SK-N-SH treated with all-trans-retinoic acid at 6 μM for 48 hours (cell line): ENCODE measurements around the gene CDC42SE1.

Experiments
- ARNTL ChIP-seq: fragments of 450-650 bp; formaldehyde crosslinking; IDR thresholded peaks from 2 replicates; pipeline ENCODE4 v1.5.0; 2020; ENCODE audit warnings: low read depth, mild to moderate bottlenecking, moderate library complexity, borderline replicate concordance
- BACH2 ChIP-seq: fragments of 250-450 bp; sonication (Bioruptor Pico); IDR thresholded peaks from 2 replicates; pipeline ENCODE4 v1.9.0; 2021; ENCODE audit warnings: mild to moderate bottlenecking, borderline replicate concordance
- CSDC2 ChIP-seq: fragments of 250-450 bp; sonication (Bioruptor Pico); IDR thresholded peaks from 2 replicates; pipeline ENCODE4 v1.5.0; 2020; ENCODE audit warnings: mild to moderate bottlenecking, moderate library complexity
- ESRRG ChIP-seq: fragments of 250-450 bp; sonication (Bioruptor Pico); IDR thresholded peaks from 2 replicates; pipeline ENCODE4 v1.6.1; 2021; ENCODE audit warnings: mild to moderate bottlenecking
- ISL1 ChIP-seq: fragments of 250-450 bp; sonication (Bioruptor Pico); IDR thresholded peaks from 2 replicates; pipeline ENCODE4 v2.1.2; 2022; ENCODE audit warnings: mild to moderate bottlenecking, moderate library complexity
- PPARA ChIP-seq: fragments of 250-450 bp; sonication (Bioruptor Pico); IDR thresholded peaks from 2 replicates; pipeline ENCODE4 v1.5.0; 2020; ENCODE audit warnings: mild to moderate bottlenecking, borderline replicate concordance
- SNAI2 ChIP-seq: fragments of 250-450 bp; sonication (Bioruptor Pico); IDR thresholded peaks from 2 replicates; pipeline ENCODE4 v1.5.0; 2020; ENCODE audit warnings: mild to moderate bottlenecking, moderate library complexity
- TCF4 ChIP-seq: fragments of 250-450 bp; sonication (Bioruptor Pico); IDR thresholded peaks from 2 replicates; pipeline ENCODE4 v1.8.0; 2021; ENCODE audit warnings: mild to moderate bottlenecking, moderate library complexity, borderline replicate concordance
- TOX ChIP-seq: fragments of 250-450 bp; sonication (Bioruptor Pico); IDR thresholded peaks from 2 replicates; pipeline ENCODE4 v1.8.0; 2021; ENCODE audit warnings: mild to moderate bottlenecking, moderate library complexity, borderline replicate concordance
- ZFP3 ChIP-seq: fragments of 250-450 bp; sonication (Bioruptor Pico); IDR thresholded peaks from 2 replicates; pipeline ENCODE4 v1.5.0; 2020; ENCODE audit warnings: mild to moderate bottlenecking, moderate library complexity
- ZFP30 ChIP-seq: fragments of 450-650 bp; formaldehyde crosslinking; IDR thresholded peaks from 2 replicates; pipeline ENCODE4 v1.5.0; 2022; ENCODE audit warnings: mild to moderate bottlenecking, moderate library complexity
- ZNF70 ChIP-seq: fragments of 450-650 bp; formaldehyde crosslinking; IDR thresholded peaks from 2 replicates; pipeline ENCODE4 v1.5.0; 2020; ENCODE audit warnings: mild to moderate bottlenecking, moderate library complexity
- TF ChIP-seq, protein P1 (sequence below): fragments of 250-450 bp; sonication (Bioruptor Pico); IDR thresholded peaks from 2 replicates; pipeline ENCODE4 v1.8.0; 2020; ENCODE audit warnings: mild to moderate bottlenecking, moderate library complexity, borderline replicate concordance

DNA sequence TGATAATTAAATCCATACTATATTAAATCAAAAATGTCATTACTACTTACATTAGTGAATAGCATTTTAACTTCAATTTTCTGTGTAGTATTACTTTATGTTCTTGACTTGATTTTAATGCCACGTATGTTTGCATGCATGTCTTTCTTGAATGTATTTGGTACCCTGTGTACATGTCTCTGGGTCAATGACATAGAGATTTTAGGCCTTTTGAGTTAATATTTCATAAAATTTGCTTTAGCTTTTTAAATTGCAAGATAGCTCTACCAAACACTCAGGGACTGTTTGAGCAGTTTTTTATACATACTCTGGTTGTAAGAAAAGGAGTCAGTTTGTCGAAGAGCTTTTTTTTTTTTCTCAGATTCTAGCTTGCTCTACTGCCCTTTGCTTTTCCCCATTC is 2.3 kb upstream of the CDC42SE1 start:
- TF ChIP-seq CSDC2 (CRISPR knock-in tag) = no peak
- TF ChIP-seq ZFP3 (CRISPR knock-in tag) = no peak
- no peak for TF ChIP-seq ESRRG (CRISPR knock-in tag)
- no peak for TF ChIP-seq ZFP30
- TF ChIP-seq TOX = no peak
- TF ChIP-seq PPARA = no peak
- no peak for TF ChIP-seq TCF4 (CRISPR knock-in tag)
- no peak for TF ChIP-seq BACH2
- TF ChIP-seq ARNTL (CRISPR knock-in tag) = no peak
- no peak for TF ChIP-seq ISL1
- TF ChIP-seq, protein P1, sequence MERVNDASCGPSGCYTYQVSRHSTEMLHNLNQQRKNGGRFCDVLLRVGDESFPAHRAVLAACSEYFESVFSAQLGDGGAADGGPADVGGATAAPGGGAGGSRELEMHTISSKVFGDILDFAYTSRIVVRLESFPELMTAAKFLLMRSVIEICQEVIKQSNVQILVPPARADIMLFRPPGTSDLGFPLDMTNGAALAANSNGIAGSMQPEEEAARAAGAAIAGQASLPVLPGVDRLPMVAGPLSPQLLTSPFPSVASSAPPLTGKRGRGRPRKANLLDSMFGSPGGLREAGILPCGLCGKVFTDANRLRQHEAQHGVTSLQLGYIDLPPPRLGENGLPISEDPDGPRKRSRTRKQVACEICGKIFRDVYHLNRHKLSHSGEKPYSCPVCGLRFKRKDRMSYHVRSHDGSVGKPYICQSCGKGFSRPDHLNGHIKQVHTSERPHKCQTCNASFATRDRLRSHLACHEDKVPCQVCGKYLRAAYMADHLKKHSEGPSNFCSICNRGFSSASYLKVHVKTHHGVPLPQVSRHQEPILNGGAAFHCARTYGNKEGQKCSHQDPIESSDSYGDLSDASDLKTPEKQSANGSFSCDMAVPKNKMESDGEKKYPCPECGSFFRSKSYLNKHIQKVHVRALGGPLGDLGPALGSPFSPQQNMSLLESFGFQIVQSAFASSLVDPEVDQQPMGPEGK = no peak
- no peak for TF ChIP-seq SNAI2 (CRISPR knock-in tag)
- TF ChIP-seq ZNF70 = no peak
